Sigmoid colon (tissue), 7 donors: Measurements from ENCODE around the gene MRGPRD. TPM values are rescaled to one million over a fixed set of nuclear protein-coding genes. Genes with fewer than 3 reads are reported as not detected.
A peak's percentile ranks its signal among the peaks of the same experiment; 100 is the strongest.

Experiments
- DNase-seq: peaks from one replicate; pipeline ENCODE4 v3.0.0-alpha.2; 2019
- H3K27ac ChIP-seq, 4 donors: fragments of 200-600 bp; sonication (generic); one replicate each; pipeline ENCODE4 v1.5.1; 2016 to 2019; ENCODE audit warnings: mild to moderate bottlenecking in 1 of 4
- H3K27me3 ChIP-seq, 3 donors: fragments of 200-600 bp; sonication (generic); one replicate each; pipeline ENCODE4 v1.5.1; 2019; ENCODE audit warnings: mild to moderate bottlenecking in 1 of 3
- H3K36me3 ChIP-seq, 4 donors: fragments of 200-600 bp; sonication (generic); one replicate each; pipeline ENCODE4 v1.5.1; 2016 to 2019
- H3K4me1 ChIP-seq, 4 donors: fragments of 200-600 bp; sonication (generic); one replicate each; pipeline ENCODE4 v1.5.1; 2017 to 2019
- H3K4me3 ChIP-seq, 4 donors: fragments of 200-600 bp; sonication (generic); one replicate each; pipeline ENCODE4 v1.5.1; 2017 to 2019; ENCODE audit warnings: mild to moderate bottlenecking in 2 of 4, moderate library complexity in 1 of 4
- H3K9me3 ChIP-seq, 4 donors: fragments of 200-600 bp in 3 of 4; sonication (generic) in 3 of 4; one replicate each; pipeline versions ENCODE4 v1.5.1 to v1.6.1; 2013 to 2019
- EP300 ChIP-seq, 4 donors: sonication (generic); formaldehyde crosslinking; IDR thresholded peaks; one replicate each; pipeline ENCODE4 v1.6.1; 2017; ENCODE audit warnings: antibody characterized with exemption in 4 of 4
- POLR2A ChIP-seq, 2 donors: fragments of 450-650 bp; IDR thresholded peaks; one replicate each; pipeline ENCODE4 v1.6.1; 2016; ENCODE audit warnings: antibody characterized with exemption in 2 of 2, mild to moderate bottlenecking in 2 of 2, moderate library complexity in 2 of 2
- POLR2AphosphoS5 ChIP-seq, 4 donors: sonication (generic); formaldehyde crosslinking; IDR thresholded peaks; one replicate each; pipeline ENCODE4 v1.6.1; 2017; ENCODE audit warnings: antibody characterized with exemption in 4 of 4
- WGBS, 2 donors: extraction: QIAGEN DNeasy Blood & Tissue Kit; methylation state at CpG; one replicate each; pipeline ENCODE4 v1.1.7; 2013; 5-methylcytosine and 5-hydroxymethylcytosine counted together
- intact Hi-C: fragments of 100-400 bp; cut with DNase I; formaldehyde crosslinking; loops from one replicate; pipeline ENCODE4 v1.15.1; 2023
- polyA plus RNA-seq, 3 donors: library from polyadenylated mRNA; stranded (reverse); fragments of 200-250 nt; gene quantifications; one replicate each; pipeline ENCODE4 v1.2.3, GENCODE V29; 2013
- total RNA-seq, 4 donors: library from RNA; depleted of rRNA; stranded (reverse); fragments of >200 nt; gene quantifications; one replicate each; pipeline ENCODE4 v1.1.0, GENCODE V29; 2016
- TF ChIP-seq, protein P1 (sequence below), 4 experiments: fragments of 450-650 bp in 3 of 4; fragments of 200-600 bp in 1 of 4; IDR thresholded peaks; one replicate each; pipeline ENCODE4 v1.5.1; 2016 to 2019; ENCODE audit warnings: antibody characterized with exemption in 4 of 4, mild to moderate bottlenecking in 3 of 4, moderate library complexity in 2 of 4
- donor health status: healthy with polysubstance abuse.
- donor health status: Bipolar disorder and iron deficiency.
- donor health status: healthy.

The MRGPRD gene
- total and polyA plus RNA-seq, 7 donors: 1.9 to 2.2 (median 2.1) TPM; not detected in 4

- Histone ChIP-seq H3K9me3 (peaks cover 0 to 3% (median 0%) of the 10 kb centered on the region in 4 donors), H3K27me3 (no peaks in the 10 kb centered on the region), H3K27ac (no peak overlapping the region), H3K4me1 (no peaks in the 10 kb centered on the region), H3K4me3 (no peak overlapping the region), H3K36me3 (no peaks in the 10 kb centered on the region)
- intact Hi-C loops: no loop called here
- 87 to 88% methylated on average over 16 of the region's 16 CpGs for WGBS, 2 donors
- peak; percentile 56 for DNase-seq
- TF ChIP-seq POLR2AphosphoS5 (IDR thresholded peaks at IDR 0.05) (no peak), EP300 (IDR thresholded peaks at IDR 0.05) (no peak), POLR2A (IDR thresholded peaks at IDR 0.05) (no peak)
- TF ChIP-seq, protein P1, sequence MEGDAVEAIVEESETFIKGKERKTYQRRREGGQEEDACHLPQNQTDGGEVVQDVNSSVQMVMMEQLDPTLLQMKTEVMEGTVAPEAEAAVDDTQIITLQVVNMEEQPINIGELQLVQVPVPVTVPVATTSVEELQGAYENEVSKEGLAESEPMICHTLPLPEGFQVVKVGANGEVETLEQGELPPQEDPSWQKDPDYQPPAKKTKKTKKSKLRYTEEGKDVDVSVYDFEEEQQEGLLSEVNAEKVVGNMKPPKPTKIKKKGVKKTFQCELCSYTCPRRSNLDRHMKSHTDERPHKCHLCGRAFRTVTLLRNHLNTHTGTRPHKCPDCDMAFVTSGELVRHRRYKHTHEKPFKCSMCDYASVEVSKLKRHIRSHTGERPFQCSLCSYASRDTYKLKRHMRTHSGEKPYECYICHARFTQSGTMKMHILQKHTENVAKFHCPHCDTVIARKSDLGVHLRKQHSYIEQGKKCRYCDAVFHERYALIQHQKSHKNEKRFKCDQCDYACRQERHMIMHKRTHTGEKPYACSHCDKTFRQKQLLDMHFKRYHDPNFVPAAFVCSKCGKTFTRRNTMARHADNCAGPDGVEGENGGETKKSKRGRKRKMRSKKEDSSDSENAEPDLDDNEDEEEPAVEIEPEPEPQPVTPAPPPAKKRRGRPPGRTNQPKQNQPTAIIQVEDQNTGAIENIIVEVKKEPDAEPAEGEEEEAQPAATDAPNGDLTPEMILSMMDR (IDR thresholded peaks at IDR 0.05): no peak
Measured at GRCh38 chr11:68990995-68991780, 10.4 kb upstream of the MRGPRD start.

DNA sequence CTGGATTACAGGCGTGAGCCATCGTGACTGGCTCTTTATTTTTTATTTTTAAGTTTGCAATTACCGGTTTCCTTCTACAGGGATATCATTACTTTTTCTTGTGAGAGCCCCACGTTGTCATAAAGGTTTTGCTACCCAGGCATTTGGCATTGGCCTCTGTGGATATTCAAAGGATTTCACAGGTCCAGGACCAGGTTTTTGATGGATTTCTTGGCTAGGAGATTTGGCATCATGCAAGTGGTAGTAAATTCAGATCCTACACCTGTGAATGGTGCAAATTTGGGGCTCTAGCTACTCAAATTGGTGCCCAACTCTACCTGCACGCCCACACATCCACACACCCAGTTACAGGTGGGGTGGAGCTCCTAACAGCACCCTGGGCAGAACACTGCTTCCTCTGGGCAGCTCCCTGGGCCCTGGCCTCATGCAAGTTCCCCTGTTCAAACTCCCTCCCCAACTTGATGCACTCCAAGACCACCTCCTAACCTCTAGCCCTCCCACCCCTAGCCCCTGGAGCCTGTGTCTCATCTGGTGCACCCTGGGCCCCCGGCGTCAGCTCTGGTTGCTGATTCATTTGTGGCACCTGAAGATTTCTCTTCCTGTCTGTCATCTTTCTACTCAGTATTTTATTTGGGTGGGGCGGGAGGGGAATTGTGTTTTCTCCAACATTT, 9.3 kb upstream of the MRGPRD start:
- intact Hi-C loops: no loop called here
- H3K9me3 ChIP-seq: peaks cover 0 to 3% (median 0%) of the 10 kb centered on the region in 4 donors
- peak; percentile 32 for DNase-seq

DNA sequence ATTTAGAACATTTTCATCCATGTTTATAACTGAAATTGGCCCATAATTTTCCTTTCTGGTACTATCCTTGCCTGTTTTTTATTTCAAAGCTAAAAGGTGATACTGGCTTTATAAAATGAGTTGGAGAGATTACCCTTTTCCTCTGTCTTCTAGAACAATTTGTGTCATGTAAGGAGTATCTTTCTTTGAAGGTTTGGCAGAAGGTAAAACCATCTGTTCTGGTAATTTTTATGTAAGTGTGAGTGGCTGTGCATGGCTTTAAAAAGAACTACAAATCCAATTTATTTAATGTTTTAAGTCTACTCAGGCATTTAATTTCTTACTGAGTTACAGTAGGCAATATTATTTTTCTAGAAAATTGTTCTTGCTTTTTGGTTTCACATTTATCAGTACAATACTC, 7.7 kb upstream of the MRGPRD start:
- H3K27ac ChIP-seq: no peak overlapping the region
- intact Hi-C loops: no loop called here
- H3K27me3 ChIP-seq: no peaks in the 10 kb centered on the region
- H3K4me1 ChIP-seq: no peaks in the 10 kb centered on the region
- TF ChIP-seq POLR2AphosphoS5 (IDR thresholded peaks at IDR 0.05) (no peak), EP300 (IDR thresholded peaks at IDR 0.05) (no peak), POLR2A (IDR thresholded peaks at IDR 0.05) (no peak)
- TF ChIP-seq, protein P1 (IDR thresholded peaks at IDR 0.05): no peak
- H3K4me3 ChIP-seq: no peak overlapping the region
- peaks cover 0 to 3% (median 0%) of the 10 kb centered on the region in 4 donors for H3K9me3 ChIP-seq
- H3K36me3 ChIP-seq: no peaks in the 10 kb centered on the region
- no peak for DNase-seq

More for the DNA sequence above, 9.3 kb upstream of the MRGPRD start:
- H3K36me3 ChIP-seq: no peaks in the 10 kb centered on the region
- TF ChIP-seq, protein P1 (IDR thresholded peaks at IDR 0.05): no peak
- TF ChIP-seq POLR2AphosphoS5 (IDR thresholded peaks at IDR 0.05): no peak
- TF ChIP-seq POLR2A (IDR thresholded peaks at IDR 0.05): no peak
- TF ChIP-seq EP300 (IDR thresholded peaks at IDR 0.05): no peak
- WGBS, 2 donors: 77 to 84% methylated on average over 8 of the region's 8 CpGs
- H3K27ac ChIP-seq: no peak overlapping the region
- no peaks in the 10 kb centered on the region for H3K4me1 ChIP-seq
- H3K4me3 ChIP-seq: no peak overlapping the region
- no peaks in the 10 kb centered on the region for H3K27me3 ChIP-seq

DNA sequence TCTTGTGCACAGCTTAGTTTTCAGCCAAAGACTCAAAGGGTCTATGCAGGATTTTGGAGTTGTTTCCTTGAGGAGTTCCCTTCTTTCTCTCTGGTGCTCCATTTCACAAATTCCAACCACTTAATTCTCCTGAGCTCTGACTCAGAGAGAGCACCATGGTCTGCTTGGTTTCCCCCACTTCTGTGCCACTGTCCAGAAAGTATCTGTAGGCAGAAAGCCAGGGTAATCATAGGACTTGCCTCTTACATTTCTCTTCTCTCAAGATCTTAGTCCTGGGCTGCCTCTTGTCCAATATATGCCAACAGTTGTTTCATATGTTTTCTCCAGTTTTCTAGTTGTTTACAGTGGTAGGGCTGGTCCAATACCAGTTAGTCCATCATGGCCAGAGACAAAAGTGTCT, 6.4 kb upstream of the MRGPRD start:
- no peak for TF ChIP-seq EP300 (IDR thresholded peaks at IDR 0.05)
- TF ChIP-seq POLR2A (IDR thresholded peaks at IDR 0.05): no peak
- TF ChIP-seq, protein P1 (IDR thresholded peaks at IDR 0.05): no peak
- no peak for TF ChIP-seq POLR2AphosphoS5 (IDR thresholded peaks at IDR 0.05)
- H3K27ac ChIP-seq: no peak overlapping the region
- H3K4me1 ChIP-seq: no peaks in the 10 kb centered on the region
- DNase-seq: no peak
- H3K9me3 ChIP-seq: peaks cover 0 to 3% (median 0%) of the 10 kb centered on the region in 4 donors
- H3K36me3 ChIP-seq: no peaks in the 10 kb centered on the region
- intact Hi-C loops: no loop called here
- no peaks in the 10 kb centered on the region for H3K27me3 ChIP-seq
- H3K4me3 ChIP-seq: no peak overlapping the region
